Activated effector memory CD4-positive, alpha-beta T cell treated with Interleukin-2 at 50 U/mL for 16 hours (primary cell): ENCODE results near the gene RPL13.

Experiments
- DNase-seq: peaks from one replicate; pipeline ENCODE4 v3.0.0-alpha.2; 2020

Gene RPL13

GRCh38 chr16:89560378-89561141 is at the start of gene RPL13:
TSS of gene RPL13 (plus strand) at chr16:89560682. CDS start at chr16:89560960, 278 bp downstream.
- DNase-seq, result peak; percentile 88

GRCh38 chr16:89511374-89511773 is 49.1 kb upstream of the RPL13 start:
- DNase-seq, result no peak

- DNase-seq, result no peak
Measured at GRCh38 chr16:89512453-89512852, 48.0 kb upstream of the RPL13 start.

GRCh38 chr16:89517128-89517527 is 43.4 kb upstream of the RPL13 start:
- DNase-seq, result no peak

GRCh38 chr16:89519881-89520280 is 40.6 kb upstream of the RPL13 start:
- DNase-seq, result no peak

GRCh38 chr16:89522287-89522686 is 38.2 kb upstream of the RPL13 start:
- no peak for DNase-seq

GRCh38 chr16:89523680-89524344 is 36.7 kb upstream of the RPL13 start:
- DNase-seq, result no peak

GRCh38 chr16:89525146-89525913 is 35.2 kb upstream of the RPL13 start:
- no peak for DNase-seq

- DNase-seq, result no peak
Measured at GRCh38 chr16:89529097-89529496, 31.4 kb upstream of the RPL13 start.

- DNase-seq, result no peak
Measured at GRCh38 chr16:89530401-89531381, 29.8 kb upstream of the RPL13 start.

GRCh38 chr16:89531821-89532526 is 28.5 kb upstream of the RPL13 start:
- DNase-seq, result no peak

GRCh38 chr16:89534252-89534756 is 26.2 kb upstream of the RPL13 start:
- peak; percentile 30 for DNase-seq

GRCh38 chr16:89536371-89536770 is 24.1 kb upstream of the RPL13 start:
- no peak for DNase-seq

GRCh38 chr16:89536886-89537548 is 23.5 kb upstream of the RPL13 start:
- DNase-seq, result no peak

GRCh38 chr16:89537549-89537925 is 22.9 kb upstream of the RPL13 start:
- no peak for DNase-seq

- no peak for DNase-seq
Measured at GRCh38 chr16:89538286-89538685, 22.2 kb upstream of the RPL13 start.

GRCh38 chr16:89540557-89540956 is 19.9 kb upstream of the RPL13 start:
- no peak for DNase-seq

GRCh38 chr16:89541792-89542191 is 18.7 kb upstream of the RPL13 start:
- DNase-seq, result no peak

- no peak for DNase-seq
Measured at GRCh38 chr16:89544113-89544512, 16.4 kb upstream of the RPL13 start.

GRCh38 chr16:89544713-89545043 is 15.8 kb upstream of the RPL13 start:
- no peak for DNase-seq
